OCI-LY1 (cell line): ENCODE results near the gene CDKN2B-AS1.

Experiments used
- CTCF ChIP-seq: fragments of 200-600 bp; sonication (generic), shearing (Covaris generic); IDR thresholded peaks from 2 replicates; pipeline ENCODE4 v1.5.1; 2017; ENCODE audit warnings: mild to moderate bottlenecking, antibody characterized with exemption, low read length, moderate library complexity, mixed read lengths
- EZH2 ChIP-seq: fragments of 200-600 bp; sonication (generic), shearing (Covaris generic); IDR thresholded peaks from 2 replicates; pipeline ENCODE4 v1.8.0; 2017; ENCODE audit warnings: borderline replicate concordance, mixed run types, mild to moderate bottlenecking, antibody characterized with exemption, low read length, moderate library complexity, mixed read lengths

- no peak for TF ChIP-seq EZH2
- TF ChIP-seq CTCF: no peak
Observed at GRCh38 chr9:21961569-21961968, 33.0 kb upstream of the CDKN2B-AS1 start.
